GM19452 (cell line): ENCODE measurements around the gene FUT8.

Experiments used
- ATAC-seq: cut with Tn5 transposase; IDR thresholded peaks from one replicate; pipeline ENCODE4 v1.9.1; 2021; ENCODE audit not compliant: unreplicated experiment

Gene FUT8

DNA sequence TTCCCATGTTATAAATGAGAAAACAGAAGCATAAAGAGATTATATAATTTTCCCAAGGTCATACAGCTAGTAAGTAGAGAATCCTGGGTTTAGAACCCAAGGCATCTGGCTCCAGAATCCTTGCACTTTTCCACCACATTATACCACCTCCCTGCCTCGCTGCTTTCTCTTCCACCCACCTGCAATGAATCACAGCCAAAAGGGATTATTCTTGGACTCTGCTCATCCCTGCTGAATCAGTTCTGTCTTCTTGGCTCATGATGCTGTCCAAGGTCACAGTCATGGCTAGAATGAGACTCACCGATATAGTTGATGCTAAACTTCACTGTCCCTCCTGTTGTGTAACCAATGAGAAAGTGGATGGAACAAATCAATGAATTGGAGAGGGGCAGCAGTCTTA, 356.6 kb downstream of the FUT8 start:
- ATAC-seq = no peak

DNA sequence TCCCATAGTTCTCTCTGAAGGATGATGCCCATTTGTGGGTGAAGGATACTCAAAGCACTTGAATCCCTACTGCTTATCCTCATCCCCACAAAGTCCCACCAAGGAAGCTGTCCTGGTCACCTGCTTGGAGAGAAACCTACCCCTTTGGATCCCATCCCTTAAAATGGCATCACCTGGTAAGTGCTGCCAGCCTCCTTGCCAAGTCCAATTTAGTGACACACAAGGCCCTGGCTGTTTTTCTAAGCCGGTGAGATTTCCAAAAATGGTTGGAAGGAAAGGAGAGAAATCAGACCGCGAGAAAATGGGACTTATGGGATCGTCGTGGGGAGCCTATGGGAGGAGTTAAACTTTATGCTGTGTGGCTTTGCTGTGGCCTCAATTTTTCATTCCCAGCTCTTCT, 358.2 kb downstream of the FUT8 start:
- ATAC-seq = no peak

DNA sequence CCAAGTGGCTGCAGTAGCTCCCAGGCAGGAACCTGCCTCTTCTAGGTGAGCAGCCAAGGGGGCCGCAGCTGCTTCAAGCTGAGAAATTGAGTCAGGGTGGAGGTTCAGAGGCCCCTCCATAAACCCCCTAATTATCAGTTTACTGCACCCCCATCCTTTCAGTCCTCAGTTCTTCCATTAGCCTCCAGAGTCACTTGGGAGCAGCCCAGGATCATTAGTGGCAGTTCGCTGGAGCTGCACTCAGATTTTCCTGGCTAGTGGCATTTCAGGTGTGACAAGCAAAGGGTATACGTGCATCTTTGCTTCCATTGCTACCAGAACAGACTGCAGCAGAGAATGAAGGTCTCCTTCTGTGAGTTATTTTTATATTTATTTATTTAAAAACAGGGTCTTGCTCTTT, 358.7 kb downstream of the FUT8 start:
- no peak for ATAC-seq

DNA sequence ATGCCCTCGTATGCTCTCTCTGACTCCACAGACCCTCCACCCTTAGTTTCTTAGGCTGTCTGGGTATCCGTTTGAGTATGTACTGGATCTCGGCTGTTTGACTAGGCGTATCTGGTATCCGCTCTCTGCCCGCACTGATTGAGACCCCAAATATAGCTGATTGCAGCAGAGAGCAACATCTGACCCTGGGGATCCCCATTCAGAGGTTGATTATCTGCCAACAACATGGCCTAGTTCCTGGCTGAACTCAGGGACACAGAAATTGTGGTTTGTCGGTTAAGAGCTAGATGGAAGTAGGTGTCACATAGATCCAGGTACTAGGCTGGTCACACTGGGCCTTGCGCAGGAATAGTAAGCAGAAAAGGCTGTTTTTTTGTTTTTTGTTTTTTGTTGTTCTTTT, 359.9 kb downstream of the FUT8 start:
- no peak for ATAC-seq

DNA sequence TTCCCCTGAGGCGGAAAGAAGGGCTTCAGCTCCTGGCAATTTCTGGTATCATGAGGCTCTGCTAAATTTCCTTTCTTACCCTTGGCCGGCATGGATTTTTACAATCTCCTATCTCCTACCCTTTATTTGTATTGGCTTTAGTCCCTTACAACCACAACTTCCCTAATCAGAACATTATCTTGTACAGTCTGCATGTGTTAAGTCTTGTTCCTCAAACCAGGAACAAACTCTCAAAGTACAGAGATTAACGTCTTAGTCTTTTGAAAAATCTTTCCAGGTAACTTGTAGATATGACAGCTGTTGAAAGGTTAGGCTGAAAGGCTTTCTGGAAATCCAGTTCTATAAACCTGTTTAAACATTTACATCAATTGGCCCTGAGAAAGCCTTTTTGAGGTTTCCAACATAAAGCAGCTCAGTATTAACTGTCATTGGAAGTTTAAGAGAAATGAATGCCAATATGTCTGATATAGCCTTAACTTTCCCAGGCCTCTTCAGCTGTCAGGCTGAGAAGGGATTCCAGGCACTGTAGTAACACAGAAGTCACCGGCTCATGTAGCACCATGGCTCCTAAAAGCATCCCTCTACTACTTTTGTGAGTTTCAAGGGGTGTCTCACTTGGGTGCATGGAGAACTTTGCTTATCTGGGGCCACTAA, 360.5 kb downstream of the FUT8 start:
- no peak for ATAC-seq

DNA sequence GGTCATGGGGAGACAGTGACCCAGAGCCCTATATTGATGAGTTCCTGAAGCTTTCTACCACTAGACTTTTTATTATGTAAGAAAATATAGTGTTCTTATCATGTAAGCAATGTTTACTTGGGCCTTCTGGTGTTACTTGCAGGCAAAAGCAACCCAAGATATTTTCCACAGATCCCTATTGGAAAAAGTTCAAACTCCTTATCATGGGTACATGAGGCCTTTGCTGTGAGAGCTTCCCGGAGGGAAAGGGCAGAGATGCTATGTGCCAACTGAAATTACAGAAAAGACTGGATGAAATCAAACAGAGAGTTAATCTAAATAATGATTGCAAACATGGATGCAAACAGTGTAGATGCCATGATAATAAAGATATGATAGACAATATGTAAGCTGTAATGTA, 361.5 kb downstream of the FUT8 start:
- ATAC-seq = no peak

DNA sequence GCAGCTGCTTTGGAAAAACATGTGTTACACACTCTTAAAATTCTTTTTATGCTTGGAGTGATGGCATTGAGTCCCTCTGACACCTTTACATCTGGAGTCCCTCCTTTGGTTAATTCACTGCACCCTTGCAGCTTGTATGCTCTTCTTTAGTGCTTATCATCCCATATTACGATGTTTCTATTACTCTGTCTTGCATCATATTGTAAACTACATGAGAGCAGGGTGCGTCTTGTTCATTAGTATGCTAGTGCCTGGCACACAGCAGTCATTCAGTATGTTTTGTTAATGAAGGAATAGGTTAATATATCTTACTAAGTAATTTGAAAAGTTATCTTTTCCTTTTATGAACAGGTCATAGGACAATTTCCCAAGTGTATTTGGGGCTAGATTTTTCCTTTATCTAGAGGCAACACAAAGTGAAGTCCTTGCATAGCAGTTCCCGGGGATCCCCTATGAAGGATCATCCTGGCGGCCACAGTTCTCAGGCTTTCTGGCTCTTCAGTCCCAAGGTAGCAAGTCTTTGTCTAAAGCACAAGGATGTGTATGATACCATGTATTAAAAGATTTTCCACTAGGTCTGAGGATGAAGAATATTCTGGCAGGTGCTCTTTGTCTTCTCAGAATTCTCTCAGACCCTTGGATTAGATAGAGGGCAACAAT, 363.8 kb downstream of the FUT8 start:
- no peak for ATAC-seq

DNA sequence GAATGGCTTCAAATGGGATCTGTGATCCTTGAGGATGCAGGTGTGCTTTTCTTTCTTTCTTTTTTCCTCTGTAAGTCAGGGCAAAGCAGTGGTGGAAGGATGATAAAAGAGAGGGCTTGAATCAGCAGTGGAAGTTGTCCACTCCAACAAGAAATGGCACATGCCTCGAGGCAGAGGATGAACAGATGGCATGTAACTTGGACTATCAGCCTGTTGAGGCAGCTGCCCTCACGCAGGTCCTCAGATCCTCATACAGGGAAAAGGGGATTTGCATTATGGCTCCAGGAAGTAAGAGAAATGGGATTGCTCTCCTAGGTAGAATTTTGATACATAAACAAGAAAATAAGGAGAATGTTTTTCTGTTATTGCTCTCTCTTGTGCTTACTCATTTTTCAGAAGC, 368.0 kb downstream of the FUT8 start:
- ATAC-seq = no peak

DNA sequence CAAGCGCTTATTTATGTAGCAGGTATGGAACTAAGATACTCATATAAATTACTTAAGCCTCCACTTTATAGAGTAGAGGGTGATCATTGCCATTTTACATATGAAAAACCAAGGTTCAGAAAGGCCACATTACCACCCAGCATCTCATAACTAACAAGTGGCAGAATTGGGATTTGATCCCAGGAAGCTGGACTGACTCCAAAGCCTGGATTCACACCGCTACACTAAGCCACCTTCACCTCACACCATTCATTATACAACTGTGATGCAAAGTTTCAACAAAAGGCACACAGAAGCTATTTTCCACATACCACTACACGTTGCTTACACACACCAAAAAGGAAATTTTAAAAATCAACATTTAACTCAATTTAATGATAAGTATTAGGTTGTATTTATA, 370.6 kb downstream of the FUT8 start:
- no peak for ATAC-seq

DNA sequence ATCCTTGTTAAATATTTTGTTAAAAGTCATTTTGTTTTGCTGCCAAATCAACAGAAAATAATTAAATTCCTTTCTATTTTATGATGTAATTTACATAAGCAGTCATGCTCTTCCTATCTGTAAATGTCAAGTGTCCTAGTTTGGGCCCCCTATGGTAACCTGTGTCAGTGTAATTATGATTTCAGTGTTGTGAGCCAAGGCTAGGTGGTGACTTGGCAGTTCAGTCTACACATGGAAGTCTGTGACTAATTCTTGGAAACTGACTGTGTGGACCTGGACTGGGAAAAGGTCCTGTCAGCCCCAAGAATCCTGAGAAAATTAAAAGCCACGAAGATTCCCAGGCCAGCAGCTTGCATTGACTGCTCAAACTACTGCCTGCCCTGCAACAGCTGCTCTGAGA, 371.0 kb downstream of the FUT8 start:
- no peak for ATAC-seq

DNA sequence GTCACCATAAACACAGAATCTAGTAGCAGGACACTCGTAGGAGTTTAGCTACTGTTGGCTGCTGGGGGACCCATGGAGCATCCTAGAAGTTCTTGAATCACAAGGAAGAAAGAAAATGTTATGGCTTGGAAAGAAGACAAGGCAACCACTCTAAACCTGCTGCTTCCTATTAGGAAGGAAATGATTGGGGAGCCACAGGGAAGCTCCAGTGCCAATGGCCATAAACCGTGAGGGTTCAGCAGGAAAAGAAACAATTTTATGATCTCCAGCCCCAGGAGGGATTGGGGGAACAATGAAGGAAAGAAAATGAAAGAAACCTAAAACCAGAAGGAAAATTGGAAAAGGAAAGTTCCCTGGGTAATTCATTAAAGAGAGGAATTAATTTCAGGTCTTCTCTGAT, 372.0 kb downstream of the FUT8 start:
- no peak for ATAC-seq

DNA sequence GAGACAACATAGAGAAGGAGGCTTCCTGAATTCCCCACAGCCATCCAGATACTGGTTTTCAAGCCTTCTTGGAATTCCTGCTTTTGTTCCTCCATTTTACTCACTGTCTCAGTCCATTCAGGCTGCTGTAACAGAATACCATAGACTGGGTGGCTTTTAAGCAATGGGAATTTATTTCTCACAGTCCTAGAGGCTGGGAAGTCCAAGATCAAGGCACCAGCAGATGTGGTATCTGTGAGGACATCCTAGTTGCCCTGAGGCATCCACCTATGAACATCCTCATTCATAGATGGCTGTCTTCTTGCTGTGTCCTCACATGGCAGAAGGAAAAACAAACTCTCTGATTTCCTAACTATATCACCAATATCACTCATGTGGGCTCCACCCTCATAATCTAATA, 374.9 kb downstream of the FUT8 start:
- no peak for ATAC-seq

DNA sequence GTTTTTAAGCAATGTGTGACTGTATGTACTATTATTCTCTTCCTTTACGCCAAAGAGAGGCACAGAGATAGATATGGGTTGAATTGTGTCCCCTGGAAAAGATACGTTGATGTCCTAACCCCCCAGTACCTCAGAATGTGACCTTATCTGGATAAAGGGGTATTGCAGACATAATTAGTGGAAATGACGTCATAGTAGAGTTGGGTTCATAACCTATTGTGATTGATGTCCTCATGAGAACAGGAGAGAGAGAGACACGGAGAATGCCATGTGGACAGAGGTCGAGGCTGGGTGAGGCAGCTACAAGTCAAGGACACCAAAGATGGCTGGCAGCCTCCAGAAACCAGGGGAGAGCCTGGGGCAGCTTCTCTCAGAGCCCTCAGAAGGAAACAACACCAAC, 376.3 kb downstream of the FUT8 start:
- ATAC-seq = no peak

DNA sequence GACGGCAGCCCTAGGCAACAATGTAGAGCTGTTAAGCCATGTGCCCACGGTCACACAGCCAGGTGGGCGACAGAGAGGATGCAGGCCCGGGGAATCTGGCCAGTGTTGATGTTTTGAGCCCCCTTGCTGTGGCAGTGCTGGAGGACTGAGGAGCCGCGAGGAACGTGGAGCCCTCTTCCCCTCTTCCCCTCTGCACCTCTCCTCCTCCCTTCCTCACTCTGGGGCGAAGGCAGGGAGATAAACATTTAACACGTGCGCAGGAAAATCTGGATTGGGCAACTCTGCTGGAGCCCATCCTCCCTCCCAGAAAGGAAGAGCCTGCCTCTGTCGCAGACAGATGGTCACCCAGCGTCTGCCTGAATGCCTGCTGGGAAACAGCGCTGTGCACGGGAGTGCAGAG, 376.8 kb downstream of the FUT8 start:
- no peak for ATAC-seq

DNA sequence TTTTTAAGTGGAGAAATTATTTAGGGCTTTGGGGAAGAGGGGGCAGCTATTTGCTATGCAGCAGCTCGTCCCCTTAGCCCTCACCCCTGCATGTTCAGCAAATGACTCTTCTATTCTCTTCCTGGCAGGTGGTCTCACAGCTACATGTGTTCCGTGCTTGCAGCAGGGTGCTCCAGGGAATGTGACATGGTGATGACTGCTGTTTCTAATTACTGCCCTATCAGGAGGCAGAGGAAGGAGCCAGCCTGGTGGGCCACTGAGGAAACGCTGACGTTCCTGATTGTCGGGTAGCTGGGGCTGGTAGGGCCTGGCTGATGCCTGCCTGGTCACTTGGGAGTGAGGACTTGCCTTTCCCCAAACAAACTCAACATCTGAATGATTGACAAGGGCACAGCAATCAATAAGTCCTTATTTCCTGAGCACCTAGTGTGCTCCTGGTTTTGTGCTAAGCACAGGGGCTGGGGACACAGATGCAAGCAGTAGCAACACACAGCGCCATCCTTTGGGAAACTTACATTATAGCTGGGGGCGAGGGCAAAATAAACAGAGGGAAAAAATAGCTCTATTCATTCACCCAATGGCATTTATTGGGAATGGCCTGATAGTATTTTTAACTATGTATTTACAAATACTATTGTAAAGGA, 377.8 kb downstream of the FUT8 start:
- ATAC-seq = no peak

DNA sequence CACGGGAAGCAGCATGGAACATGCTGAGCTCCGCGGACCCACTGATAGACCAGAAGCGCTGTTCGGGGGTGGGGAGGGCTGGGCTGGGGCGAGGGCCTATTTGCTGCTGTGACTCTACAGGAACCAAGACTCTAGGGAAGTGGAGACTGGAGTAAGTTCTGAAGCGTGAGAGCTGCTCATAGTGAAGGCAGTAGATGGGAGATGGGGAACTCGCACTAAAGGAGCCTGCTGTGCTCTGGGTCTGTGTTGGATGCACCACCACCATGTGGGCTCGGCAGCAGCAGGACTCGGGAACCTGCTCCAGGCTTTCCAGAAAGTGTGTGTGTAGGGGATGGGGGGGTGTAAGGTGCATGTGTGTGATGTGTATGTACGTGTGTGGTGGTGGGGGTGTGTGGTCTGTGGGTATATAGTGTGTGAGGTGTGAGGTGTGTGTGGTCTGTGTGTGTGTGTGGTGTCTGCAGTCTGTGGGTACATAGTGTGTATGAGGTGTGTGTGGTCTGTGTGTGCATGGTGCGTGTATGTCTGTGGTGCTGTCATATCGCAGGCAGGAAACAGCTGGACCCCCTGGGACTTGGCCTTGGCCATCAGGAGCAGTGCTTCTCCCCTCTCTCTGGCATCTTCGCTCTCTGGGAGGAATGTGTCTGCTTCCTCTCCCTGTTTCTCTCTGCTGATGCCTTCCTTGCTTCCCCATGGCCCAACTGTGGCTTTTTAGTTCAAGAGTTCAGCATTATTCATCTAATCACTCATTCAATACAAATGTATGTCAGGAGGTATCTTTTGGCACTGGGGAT, 378.9 kb downstream of the FUT8 start:
- ATAC-seq = no peak

DNA sequence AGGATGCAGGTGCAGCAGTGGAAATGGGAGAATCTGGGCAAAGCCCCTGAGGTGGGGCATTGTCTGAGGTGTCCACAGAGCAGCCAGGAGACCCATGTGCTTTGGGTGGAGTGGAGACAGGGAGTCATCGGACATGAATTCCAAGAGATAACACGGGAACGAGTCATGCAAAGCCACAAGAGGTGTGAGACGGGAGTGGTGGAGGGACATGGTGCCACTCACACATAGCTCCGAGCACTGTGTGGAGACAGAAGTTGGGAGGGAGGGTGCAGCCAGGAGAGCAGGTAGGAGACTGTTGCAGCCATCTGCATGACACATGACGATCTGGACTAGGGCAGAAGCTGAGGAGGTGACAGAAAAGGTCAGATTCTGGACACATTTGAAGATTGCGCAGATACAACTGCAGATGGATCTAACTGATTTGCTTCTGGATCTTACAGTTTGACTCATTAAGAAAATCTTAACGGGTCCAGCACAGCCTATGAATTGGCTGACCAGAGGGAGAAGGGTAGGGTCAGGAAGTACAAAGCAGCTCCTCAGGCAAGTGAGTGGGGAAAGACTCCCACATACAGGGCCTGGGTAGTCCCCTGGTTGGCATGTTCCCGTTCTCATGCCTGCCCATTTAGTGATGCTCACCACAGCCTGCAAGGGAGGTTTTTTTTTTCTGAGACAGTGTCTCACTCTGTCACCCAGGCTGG, 379.8 kb downstream of the FUT8 start:
- ATAC-seq = no peak
